Germinal center (tissue), 1 donor: Measurements from ENCODE around the gene TMC5.
A peak's percentile ranks its signal among the peaks of the same experiment; 100 is the strongest.

Experiments
- DNase-seq: peaks from one replicate; pipeline ENCODE4 v3.0.0; 2012; ENCODE audit warnings: mixed read lengths, low spot score

TMC5 gene

DNA sequence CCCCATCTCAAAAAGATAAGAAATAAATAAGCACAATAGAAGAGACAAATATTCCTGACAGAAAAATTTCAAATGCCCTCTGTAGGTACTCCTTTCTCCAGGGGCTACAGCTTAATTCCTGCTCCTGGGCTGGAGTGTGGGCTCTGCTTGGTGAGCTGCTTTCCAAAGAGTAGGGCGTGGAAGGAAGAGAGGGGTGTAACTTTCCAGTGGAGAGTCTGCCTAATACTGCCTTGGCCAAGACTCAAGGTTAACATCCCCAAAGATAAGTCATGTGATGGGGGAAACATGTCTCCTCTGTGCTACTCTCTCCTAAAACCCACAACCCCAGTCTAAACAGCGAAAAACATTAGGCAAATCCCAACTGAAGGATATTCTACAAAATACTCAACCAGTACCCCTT is 42.7 kb downstream of the TMC5 start:
- DNase-seq, result no peak

DNA sequence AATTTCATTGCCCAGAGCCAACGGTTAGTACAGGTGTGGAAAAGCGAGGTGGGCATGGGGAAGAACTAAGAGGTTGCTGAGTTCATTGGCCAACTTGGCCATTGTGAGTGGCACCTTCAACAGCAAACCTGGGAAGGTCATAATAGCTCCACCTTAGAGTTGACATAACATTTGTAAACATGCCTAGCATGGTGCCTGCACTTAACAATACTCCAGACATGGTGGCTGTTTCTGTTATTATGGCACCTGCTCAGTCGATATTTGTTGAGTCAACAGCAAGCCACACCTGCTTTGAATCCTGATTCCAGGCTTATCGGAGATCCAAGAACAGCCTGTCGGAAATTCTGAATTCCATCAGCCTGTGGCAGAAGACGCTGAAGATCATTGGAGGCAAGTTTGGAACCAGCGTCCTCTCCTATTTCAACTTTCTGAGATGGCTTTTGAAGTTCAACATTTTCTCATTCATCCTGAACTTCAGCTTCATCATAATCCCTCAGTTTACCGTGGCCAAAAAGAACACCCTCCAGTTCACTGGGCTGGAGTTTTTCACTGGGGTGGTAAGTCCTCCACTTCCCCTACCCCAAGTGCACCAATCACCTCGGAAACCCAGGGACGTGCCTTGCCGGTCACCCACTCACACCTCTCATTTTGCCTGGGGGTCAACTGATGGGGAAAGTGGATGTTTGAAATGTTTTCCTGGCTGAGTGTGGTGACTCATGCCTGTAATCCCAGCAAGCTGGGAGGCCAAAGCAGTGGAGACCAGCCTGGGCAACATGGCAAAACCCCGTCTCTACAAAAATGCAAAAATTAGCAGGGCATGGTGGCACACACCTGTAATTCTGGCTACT is 46.0 kb downstream of the TMC5 start:
- DNase-seq, result no peak

DNA sequence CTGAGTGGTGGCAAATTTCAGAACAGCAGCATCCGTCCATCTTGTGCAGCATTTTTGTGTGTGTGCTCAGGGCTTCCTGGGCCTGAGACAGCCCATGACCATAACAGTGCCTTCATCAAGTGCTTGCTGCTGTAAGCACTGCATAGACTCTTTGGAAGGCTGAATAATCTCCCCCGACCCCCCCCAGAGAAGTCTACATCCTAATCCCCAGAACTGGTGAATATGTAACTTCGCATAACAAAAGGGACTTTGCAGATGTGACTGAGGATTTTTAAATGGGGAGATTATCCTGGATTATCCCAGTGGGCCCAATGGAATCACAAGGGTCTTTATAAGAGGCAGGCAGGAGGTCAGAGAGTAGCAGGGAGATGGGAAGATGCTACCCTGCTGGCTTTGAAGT is 50.6 kb downstream of the TMC5 start:
- DNase-seq, result no peak

DNA sequence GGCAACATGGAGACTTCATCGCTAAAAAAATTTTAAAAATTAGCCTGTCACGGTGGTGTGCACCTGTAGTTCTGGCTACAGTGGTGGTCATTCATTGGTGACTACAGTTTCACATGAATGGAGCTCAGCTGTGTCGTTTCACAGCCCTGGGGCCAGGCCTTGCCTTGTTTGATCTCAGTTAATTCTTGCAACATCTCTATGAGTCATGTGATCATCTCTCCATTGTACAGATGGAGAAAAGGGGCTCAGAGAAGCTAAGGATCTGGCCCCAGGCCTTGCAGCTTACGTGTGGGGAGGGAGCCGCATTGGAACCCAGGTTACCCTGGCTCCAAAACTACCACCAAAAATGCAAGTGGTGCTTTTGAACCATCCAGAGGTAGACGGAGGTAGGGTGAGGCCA is 54.8 kb downstream of the TMC5 start:
- no peak for DNase-seq

DNA sequence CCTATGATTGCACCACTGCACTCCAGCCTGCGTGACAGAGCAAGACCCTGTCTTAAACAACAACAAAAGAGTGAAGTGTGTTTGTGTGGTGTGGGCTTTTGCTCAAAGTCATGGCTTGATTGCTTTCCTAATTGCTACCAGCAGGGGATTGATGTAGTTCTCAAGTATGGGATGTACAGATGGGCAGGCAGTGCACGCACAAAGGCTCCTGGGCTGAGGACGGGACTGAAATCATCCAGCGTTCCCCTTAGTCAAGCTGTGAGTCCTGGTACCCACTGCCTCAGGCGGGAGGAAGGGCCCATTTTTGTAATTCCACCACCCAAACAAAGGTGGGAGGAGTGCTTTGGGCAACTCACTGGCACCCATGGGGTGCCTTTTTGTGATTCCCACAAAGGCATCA is 56.9 kb downstream of the TMC5 start:
- no peak for DNase-seq

DNA sequence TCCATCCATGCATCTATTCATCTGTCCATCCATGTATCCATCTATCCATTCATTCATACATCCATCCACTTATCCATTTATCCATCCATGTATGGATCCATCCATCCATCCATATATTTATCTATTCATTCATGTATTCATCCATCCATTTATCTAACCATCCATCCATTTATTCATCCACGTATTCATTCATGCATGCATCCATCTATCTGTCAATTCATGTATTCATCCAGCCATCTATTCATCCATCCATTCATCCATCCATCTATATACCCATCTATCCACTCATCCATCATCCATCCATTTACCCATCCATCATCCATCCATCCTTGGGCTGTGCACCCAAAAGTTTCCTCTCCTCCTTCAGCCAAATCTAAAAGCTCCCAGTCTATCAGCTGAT is 60.8 kb downstream of the TMC5 start:
- no peak for DNase-seq

DNA sequence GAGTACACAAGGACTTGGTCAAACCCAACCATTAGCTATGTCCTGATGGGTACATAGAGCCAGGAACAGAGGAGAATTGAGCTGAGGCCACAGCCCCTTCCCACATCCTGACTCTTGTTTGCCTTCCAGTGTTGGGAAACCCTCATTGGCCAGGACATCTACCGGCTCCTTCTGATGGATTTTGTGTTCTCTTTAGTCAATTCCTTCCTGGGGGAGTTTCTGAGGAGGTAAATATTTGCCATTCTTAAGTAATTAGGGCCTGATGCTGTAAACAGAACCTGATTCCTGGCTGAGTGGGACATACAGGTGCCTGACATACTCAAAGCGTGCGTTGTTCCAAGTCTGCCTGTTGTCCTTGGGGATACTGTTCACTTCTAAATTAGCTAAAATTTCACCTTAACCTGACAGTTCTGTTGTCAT is 61.6 kb downstream of the TMC5 start:
- DNase-seq, result no peak

DNA sequence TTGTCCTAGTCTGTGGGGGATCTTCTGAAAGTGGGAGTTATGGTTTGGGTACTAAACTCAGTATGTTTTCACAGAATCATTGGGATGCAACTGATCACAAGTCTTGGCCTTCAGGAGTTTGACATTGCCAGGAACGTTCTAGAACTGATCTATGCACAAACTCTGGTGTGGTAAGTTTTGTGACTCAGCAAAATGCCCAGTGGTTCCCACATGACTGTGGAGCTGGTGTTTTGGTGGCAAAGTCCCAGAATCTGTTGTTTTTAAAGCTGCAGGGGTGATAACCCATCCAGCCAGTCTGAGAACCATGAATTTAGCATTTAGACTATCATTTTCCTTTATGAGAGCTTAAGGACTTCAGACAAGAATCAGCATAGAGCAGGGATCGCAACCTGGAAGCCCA is 63.6 kb downstream of the TMC5 start:
- no peak for DNase-seq

DNA sequence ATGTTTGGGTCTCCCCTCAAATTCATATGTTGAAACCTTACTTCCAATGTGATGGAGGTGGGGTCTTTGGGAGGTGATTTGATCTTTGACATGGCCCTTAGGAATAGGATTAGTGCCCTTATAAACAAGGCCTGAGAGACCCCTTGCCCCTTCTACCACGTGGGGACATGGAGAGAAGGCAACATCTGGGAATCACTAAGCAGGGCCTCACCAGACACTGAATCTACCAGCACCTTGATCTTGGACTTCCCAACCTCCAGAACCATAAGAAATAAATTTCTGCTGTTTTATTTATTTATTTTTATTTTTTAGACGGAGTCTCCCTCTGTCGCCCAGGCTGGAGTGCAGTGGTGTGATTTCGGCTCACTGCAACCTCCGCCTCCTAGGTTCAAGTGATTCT is 64.1 kb downstream of the TMC5 start:
- DNase-seq, result no peak

DNA sequence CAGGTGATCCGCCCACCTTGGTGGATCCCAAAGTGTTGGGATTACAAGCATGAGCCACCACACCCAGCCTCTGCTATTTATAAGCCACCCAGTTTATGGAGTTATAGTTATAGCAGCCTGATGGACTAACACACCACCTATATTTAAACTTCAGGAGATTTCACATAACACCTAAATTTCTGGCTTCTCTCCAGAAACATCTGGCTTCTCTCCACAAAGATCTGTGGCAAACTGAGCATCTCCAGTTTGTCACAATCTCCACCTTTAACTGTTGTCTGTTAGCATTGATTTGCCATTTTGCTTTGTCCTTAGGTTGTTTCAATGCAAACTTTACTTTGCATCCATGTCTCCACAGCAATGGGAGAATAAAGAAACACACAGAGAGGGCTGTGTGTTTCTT is 64.6 kb downstream of the TMC5 start:
- DNase-seq, result no peak

DNA sequence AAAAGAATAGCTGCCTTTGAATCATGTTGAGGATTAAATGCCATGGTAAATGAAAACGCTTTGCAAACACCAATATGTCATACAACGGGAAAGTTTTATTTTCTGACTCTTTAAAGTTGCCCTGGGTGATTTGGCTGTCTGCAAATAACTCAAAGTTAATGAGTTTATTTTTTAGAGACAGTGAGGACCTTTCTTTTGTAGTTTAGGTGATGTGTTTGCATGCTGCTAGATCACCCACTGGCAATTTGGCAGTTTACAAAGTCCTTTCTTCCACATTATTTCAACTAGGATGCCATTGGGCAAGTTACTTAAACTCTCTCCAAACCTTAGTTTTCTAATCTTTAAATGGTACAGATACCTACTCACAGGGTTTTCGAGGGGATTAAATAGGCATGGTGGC is 66.4 kb downstream of the TMC5 start:
- no peak for DNase-seq

DNA sequence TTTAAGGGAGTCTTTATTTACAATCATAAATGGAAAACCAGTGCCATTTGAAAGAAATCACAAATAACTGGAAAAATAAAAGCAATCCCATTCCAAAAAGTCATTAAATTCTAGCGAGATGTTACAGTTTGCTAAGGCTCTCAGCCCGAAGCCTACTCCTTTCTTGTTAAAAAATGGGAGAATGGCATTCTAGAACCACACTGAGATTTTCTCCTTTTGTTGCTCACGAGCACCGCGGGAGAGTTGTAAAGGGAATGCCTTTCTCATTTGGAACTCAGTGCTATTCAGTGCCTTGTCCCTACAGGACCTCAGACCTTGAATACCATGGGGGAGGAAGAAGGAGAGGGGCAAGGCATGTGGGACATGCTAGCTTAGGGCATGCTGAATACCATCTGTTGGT is 67.9 kb downstream of the TMC5 start:
- DNase-seq, result no peak

DNA sequence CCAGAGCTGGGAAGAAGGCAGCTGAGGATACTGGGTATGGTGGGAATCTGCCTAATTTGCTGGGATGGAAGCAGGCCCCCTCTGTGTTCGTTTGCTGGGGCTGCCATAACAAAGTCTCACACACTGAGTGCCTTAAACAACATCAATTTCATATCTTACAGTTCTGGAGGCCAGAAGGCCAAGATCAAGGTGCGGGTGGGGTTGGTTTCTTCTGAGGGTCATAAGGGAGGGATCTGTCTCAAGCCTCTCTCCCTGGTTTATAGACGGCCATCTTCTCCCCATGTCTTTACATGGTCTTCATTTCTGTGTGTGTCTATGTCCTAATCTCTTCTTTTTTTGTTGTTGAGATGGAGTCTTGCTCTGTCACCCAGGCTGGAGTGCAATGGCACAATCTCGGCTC is 68.4 kb downstream of the TMC5 start:
- DNase-seq, result no peak

DNA sequence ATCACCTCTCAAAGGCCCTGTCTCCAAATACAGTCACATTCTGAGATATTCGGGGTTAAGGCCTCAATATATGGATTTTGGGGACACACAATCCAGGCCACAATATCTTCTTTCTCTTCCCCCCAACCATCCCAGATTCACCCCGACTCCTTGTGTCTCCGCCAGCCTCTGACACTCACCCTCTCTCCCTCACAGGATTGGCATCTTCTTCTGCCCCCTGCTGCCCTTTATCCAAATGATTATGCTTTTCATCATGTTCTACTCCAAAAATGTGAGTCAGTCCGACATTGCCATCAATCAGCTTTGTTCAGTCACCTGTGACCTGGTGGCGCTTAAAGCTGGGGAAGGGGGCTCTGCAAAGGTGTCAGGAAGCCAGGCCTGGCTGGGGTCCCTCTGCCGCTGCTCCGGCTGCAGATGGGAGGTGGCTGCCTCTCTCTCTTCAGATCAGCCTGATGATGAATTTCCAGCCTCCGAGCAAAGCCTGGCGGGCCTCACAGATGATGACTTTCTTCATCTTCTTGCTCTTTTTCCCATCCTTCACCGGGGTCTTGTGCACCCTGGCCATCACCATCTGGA is 69.2 kb downstream of the TMC5 start:
- DNase-seq, result no peak

DNA sequence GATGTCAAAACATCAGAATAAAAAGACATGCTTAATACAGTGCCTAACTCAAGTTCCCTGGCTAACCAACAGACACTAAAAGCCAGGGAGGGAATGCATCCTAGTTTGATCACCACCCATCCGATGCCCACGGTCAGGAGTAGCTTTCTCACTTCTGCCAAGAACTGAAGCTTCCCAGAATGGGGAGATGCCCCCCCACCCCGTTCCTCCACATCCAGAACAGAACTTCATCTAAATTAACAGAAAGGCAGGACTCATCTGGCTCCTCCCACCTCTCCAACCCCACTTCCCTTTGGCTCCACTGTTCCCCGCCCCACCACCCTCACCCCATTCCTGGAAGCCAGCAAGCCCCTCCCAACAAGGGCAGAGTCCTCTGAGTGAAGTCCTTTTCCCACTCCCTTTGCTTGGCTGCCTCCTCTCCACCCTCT is 70.5 kb downstream of the TMC5 start:
- DNase-seq, result no peak

DNA sequence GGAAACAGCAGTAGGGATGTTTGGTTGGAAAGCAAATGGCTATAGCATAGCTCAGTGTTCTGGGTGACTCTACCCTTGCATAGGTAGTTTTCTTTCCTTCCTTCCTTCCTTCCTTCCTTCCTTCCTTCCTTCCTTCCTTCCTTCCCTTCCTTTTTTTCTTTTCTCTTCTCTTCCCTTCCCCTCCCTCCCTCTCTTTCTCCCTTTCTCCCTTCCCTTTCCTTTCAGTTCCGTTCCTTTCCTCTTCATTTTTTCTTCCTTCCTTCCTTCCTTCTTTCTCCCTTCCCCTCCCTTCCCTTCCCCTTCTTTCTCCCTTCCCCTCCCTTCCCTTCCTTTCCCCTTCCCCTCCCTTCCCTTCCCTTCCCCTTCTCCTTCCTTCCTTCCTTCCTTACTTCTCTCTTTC is 72.9 kb downstream of the TMC5 start:
- no peak for DNase-seq

DNA sequence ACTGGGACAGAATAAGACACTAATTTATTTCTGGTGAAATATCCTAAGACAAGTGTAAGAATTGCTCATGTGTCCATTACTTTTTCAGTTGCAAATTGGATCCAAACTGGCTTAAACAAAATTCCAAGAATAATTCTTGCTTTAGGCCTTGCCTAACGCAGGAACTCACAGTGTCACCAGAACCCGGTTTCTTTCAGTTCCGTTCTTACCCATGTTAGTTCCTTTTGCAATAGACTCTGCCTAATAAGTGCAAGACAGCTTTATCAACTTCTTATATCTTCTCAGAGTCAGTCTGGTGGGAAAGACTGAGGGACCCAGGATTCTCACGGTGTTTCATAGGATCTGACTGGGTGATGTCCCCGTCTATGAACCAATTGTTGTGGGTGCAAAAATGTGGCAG is 79.5 kb downstream of the TMC5 start:
- DNase-seq, result no peak

DNA sequence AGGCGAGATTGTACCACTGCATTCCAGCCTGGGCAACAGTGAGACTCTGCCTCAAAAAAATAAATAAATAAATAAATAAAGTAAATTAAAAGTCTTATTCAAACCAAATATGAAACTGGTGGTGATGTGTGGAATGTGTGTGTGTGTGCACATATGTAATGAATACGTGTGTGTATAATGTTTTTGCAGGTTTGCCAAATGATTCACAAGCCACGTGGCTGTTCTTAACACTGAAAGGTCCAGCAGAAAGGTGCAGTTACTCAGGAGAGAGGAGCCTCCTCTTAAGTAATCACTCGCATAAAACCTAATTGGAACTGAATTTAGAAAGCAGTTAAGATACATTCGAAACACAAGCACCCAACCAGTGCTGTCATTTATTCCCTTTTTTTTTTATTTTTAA is 81.3 kb downstream of the TMC5 start:
- no peak for DNase-seq

DNA sequence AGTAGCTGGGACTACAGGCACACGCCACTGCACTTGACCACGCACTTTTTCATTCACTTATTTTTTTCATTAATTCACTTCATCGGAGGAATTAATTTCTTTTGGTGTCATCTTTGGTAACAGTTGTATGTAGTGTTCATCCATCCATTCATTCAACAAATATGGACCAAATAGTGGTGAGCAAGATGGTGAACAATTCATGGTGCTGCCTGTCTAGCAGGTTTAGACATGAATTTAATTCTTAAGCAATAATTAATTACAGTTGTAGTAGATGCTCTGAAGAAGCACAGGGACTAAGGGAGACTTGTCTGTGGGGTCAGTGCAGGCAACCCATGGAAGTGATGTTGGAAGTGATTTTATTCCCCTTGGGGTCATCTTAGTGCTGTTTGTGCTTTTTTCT is 81.8 kb downstream of the TMC5 start:
- no peak for DNase-seq

DNA sequence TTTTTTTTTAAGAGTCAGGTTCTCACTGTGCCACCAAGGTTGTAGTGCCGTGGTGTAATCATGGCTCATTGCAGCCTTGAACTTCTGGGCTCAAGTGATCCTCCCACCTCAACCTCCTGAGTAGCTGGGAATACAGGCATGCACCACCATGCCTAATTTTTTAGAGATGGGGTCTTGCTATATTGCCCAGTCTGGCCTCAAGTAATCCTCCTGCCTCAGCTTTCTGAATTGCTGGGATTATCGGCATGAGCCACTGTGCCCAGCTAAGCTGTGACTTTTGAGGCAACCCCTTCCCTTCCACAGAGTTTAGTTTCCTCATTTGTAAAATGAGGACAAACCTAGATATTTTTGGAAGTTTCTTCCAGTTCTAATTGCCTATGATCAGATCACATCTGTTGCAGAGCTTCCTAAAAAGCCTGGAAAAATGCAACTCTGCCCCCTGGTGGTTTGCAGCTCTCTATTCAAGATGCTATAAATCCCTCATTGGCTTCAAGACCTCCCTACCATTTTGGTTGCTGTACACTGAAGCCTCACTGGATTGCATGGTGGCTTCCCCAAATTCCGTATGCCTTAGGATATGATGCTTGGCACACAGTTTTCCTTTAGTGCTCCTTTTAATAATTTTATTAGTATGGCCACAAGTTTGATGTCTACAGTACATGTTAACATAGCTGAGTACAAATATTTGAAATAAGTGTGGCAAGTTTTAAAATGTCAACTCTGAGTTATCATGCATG is 84.9 kb downstream of the TMC5 start:
- DNase-seq, result peak; percentile 65

DNA sequence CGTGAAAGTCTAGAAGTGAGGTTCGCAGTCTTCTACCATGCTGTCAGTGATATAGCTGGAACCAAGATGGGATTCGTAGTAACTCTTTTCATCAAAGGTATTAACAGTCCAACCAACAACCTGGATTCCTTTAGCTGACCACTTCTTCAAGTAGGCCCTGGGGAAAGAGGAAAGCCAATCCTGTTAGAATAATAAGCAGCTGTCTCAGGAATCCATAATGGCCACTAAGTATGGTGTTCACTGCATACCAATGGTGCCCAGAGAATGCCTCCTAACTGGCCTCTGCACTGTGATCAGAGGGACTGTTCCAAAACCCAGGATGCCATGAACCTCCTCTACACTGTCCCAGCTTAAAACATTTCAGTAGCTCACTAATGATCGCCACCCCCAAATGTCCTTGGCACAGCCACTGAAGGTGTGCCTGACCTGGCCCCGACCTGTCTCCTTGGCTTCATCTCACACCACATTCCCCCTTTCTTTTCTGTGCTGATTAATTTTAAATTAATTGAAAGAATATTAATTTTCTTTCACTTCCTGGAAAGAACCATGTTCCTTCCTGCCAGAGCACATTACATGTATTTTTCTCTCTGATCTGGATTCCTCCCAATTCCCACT is 85.9 kb downstream of the TMC5 start:
- DNase-seq, result no peak

DNA sequence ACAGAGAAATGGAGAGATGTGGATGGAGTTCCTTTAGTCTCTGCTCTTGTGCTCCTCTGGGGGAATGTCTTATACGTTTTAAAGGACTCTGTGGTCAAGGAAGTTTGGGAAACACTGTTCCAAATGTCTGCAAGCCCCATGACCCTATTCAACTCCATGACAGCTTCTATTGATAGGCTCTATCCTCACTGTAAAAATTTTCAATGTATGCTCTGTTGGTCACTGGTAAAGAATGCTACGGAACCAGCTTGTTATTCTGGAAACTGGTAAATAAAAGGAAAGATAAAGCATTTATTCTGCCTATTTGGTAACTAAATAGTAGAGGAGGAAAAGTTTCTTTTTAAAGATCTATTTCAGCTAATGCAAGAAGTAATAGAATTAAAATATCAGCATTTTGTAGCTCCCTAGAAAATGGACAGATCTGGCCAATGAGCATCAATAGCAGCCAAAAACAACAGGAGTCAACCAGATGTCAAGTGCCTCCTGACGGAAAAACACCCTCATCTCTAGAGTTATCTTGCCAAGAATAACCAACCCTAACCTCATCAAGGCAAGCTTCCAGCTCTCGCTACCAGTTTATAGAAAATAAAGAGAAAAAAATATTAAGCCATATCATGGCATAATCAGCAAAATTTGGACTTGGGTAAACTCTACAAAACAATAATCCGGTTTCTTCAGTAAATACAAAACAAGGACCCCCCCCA is 88.1 kb downstream of the TMC5 start:
- DNase-seq, result no peak
